ENCODE data around the gene PSMA7.
"Not testable (repeated sequence)": the region's sequence is repeated elsewhere in the genome, so short reads cannot be mapped to it uniquely, and the experiment has no call there.

PSMA7 gene

DNA sequence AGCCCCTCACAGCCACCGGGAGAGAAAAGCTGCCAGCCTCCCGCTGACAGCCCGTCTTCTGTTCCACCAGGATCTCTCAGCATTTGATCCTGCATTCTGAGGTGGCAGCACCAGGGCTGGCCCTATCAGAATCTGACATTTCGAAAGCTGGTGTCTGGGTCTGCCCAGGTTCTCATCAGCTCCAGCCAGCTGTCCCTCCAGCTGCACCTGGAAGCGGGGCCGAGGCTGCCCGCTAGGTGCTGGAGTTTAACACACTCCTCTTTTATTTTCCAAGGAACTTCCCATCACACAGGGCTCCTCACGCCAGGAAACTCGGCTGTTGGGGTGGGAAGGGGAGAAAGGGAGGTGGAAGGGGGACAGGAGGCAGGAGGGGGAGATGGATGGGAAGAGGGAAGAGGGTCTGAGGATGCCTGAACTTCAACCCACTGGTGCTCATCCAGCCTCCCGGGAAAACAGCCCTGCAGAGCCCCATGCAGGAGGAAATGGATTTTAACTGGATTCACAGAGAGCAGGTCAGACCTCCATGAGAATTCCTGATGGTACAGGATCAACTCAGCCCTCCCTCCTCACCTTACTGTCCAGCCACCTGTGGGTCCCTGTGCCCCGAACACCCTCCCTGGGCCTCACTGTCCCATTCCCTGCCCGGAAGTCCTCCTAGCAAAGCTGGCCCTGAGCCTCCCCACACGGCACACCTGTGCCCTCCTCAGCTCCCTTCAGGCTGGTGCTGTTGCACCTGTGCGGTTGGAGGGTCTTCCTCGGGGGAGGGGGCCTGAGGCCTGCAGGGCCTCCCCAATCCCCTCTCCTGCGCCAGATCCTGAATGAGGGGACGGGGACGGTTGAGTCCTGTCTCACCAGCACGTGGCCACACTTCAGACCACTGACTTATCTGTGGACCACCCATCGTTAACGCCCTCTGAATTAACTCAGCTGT, 24.8 kb downstream of the PSMA7 start:
- no peak for DNase-seq

DNA sequence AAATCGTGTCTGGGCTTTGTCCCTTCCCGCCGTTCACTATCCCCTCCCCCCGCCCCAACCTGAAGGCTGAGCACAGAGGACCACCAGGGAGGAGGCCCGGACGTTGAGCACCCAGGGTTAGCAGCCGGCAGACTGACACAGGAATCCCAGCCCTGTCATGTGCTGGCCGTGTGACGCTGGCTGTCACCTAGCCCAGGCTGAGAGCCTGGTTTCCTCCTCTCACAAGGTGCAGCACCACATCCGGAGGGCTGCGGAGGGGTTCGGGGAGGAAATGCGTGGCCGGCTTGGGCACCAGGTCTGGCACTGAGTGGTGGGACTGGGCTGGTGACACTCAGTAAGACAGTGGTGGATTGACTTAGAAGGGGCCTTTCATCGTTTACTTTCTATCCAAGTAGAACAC, 25.5 kb downstream of the PSMA7 start:
- DNase-seq = peak; percentile 86

DNA sequence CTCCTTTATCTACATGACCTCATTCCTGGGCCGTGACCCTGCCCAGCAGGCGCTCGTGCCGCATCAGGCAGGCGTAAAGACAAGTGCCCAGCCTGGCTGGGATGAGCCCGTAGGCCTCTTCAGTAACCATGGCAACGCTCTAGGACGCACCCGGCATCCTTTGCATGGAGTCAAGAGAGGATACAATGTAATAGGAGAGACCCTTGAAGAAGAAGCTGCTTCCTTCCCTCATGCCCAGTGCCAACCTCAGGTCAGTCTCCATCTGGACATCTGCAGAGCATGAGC, 25.9 kb downstream of the PSMA7 start:
- DNase-seq = no peak

DNA sequence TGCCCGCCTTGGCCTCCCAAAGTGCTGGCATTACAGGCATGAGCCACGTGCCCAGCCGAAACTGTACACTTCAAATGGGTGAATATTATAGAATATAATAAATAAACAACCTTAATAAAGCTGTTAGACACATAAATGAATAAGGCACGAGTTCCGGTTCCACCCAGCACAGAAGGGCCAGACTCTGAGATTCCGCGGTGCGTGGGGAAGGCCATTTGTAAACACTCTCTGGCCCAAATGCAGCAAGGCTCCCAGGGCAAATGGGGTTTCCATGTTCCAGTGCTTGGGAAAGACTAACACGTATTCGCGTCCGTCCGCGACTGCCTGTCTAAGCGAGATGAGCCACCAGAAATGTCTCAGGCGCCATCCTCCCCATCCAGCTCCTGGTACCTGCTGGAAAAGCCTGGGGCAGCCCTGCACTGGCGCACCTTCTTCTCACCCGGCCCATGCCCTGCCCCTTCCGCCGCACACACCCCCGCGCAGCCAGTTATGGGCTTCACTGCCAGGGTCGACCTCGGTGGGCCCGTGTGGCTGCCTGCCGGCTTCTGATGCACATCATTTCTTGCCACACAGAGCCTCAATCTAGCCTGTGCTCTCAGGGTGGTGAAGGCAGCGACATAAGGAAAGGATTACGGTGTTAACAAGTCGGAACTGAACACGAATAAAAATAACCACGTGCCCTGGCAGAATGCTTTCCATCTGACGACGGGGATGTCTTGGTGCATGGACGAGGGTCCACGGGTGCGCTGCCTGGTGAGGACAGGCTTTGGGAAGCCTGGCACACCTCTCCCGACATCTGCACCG, 26.4 kb downstream of the PSMA7 start:
- DNase-seq = no peak

DNA sequence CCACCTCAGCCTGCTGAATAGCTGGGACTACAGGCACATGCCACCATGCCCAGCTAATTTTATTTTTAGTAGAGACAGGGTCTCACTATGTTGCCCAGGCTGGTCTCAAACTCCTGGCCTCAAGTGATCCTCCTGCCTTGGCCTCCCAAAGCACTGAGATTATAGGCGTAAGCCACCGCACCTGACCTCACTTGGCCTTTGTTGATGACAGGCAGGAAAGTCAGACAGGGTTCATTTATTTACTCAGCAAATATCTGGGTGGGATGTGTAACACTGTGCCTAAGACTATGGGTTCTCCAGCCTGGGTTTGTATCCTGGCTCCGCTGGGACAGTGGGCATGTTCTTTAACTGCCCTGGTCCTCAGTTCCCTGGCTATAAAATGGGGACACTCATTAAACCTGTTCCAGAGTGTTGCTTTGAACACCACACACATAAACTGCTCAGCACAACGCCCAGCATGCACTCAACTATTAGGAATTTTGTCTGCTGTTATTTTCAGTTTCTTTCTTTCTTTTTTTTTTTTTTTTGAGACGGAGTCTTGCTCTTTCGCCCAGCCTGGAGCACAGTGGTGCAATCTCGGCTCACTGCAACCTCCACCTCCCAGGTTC, 27.3 kb downstream of the PSMA7 start:
- not testable (repeated sequence) for DNase-seq

DNA sequence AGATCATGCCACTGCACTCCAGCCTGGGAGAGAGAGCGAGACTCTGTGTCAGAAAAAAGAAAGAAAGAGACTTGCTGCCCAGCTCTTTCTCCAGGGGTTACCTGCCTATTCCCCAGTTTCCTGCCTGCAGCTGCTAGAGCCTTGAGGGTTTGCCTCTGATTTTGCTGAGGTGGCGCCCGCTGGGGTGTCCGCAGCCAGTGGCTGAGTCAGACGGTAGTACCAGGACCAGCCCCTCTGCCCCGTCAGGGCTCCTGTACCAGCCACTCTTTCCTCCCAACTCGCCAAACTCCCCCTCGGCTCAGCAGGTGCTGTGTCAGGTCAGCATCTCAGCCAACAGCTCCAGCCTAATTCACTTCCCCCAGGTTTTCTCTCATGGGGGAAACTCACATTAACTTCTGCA, 28.3 kb downstream of the PSMA7 start:
- DNase-seq = no peak

DNA sequence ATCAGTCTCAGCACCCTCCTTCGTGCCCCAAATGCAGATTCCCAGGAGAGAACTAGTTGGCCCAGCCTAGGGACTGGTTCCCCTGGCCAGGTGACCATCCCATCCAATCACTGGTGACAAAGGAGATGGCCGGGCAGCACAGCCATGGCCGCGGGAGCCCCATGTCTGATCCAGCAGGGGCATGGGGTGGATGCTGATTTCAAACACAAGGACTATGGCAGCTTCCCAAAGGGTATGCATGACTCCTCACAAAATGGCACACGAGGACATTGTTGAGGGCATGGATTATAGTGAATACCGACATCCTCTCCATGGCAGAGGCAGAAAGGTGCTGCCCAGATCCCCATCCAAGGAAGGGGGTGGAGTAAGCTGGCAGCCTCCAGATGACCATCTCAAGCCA, 30.8 kb downstream of the PSMA7 start:
- no peak for DNase-seq

DNA sequence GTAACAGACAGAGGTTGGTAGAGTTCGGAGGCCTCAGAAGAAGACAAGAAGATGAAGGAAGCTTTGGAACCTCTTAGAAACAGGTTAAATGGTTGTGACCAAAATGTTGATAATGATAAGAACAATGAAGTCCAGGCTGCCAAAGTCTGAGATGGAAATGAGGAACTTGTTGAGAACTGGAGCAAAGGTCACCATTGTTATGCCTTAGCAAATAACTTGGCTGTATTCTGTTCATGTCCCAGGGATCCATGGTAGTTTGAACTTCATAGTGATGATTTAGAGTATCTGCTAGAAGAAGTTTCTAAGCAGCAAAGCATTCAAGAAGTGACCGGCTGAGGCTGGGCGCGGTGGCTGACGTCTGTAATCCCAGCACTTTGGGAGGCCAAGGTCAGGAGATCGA, 32.0 kb downstream of the PSMA7 start:
- DNase-seq = no peak

DNA sequence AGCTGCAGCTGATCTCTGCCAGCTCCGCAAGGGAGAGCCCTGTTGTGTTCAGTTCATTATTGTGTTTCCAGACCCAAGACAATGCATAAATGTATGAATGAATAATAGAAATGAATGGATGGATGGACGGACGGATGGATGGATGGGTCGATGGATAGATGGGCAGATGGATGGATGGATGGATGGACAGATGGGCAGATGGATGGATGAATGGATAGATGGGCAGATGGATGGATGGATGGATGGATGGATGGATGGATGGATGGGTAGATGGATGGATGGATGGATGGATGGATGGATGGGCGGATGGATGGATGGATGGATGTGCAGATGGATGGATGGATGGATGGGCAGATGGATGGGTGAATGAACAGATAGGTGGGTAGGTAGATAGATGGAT, 37.6 kb downstream of the PSMA7 start:
- DNase-seq = no peak

DNA sequence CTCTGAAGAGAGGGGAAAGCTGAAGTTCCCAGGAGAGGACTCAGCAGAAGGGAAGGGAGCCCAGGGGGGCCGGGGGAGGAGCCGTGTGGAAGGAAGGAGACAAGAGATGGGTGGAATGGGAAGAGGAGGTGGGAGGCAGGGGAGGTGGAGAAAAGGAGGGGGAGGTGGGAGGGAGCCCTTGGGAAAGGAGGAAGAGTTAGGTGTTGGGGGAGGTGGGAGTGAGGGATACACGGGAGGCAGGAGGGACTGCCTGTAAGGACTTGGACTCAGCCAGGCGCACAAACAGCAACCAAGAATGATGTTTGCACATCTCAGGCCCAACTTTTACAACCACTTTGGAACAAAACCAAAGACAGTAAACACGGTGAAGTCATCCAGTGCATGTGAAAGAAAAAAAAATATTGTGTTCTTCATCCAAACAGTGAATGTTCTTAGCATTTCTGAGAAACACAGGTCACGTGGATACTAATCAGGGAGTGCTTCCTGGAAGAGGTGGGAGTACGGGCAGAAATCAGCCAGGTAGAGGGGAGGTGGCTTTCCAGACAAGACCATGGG, 38.3 kb downstream of the PSMA7 start:
- no peak for DNase-seq

DNA sequence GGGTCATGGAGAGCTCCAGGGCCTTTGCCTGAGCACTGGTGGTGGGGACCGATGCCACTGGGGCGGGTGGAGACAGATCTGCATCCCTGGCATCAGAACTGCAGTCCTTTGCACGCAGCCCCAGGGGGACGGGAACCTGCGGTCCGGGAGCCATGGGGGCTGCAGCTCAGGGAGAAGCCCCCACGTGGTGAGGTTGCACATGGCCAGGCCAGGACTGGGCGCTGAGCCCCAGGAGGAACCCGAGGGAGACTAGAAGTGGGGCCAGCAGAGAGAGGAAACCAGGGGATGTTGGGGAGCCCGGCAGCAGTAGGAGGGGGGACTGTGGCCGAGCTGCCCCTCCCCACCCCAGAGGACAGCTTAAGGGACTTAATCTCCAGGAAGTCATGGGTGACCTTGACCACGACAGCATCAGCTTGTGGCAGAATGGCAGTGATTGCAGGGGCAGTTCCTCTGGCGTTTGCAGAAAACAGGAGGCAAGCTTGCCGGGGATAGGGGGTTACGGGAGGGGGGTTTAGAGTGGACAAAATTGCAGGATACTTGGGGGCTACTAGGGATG, 38.9 kb downstream of the PSMA7 start:
- no peak for DNase-seq

DNA sequence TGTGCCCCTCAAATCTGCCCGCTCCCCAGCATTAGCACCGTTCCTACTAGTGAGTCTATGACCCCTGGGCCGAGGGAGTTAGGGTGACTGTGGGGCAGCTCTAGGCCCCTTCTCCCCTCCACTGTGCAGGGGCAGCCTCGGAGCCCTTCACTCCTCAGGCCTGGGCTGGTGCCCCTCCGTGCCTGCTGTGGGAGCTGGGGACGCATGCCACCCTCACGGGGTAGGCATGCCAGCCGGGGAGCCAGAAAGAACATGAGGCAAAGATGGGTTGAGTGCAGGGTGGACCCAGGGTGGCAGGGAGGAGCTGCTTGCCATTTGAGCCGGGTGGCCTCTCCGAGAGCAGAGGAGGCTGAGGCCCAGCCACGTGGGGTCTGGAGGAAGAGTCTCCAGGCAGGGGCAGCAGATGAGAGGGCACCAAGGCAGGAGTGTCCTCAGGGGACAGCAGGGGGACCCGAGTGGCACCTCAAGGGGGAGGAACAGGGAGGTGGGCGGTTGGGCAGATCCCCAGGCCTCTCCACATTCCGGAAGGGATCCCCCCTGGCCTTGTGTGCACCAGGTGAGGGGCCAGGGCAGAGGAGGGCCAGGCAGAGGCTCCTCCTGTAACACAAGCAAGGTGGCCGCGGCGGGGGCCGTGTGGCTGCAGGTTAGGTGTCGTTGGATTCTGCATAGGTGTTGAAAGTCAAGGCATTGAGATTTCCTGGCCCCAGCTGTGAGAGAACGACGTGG, 39.5 kb downstream of the PSMA7 start:
- no peak for DNase-seq

DNA sequence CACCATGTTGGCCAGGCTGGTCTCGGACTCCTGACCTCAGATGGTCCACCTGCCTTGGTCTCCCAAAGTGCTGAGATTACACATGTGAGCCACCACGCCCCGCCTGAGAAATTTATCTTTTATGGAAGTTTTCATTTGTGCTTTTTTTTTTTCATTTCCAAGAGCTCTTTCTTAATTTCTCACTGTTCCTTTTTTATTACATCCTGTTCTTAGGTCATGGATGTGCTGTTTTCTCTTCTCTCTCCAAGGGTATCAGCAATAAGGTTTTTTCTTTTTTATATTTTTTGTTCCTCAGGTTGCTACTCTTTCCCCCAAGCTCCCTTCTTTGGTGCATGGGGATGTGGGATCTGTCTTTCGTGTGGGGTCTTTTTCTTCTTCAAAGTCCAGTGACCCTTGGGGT, 42.1 kb downstream of the PSMA7 start:
- no peak for DNase-seq

DNA sequence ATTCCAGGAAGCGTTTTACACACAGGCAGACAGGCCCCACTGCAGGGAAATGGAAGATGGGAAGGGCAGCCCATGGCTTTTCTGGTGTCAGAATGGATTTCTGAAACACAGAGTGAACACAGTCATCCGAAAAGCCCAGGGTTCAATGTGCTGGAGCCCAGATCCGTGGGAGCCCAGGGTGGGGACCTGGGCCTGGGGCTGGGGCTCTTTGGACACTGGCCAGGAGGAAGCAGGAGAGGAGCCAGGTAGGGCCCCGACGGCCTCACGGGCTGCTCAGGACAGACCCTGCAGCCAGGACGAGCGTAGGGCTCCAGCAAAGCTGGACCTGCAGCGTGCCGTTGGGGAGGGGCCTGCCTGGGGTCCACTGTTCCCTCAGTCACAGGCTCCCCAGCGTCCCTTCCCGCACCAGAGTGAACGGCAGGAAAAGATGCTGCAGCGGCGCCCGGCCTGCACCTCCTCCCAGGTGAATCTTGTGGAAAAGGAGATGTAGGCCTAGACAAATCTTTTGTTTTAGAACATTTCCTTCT, 45.2 kb downstream of the PSMA7 start:
- no peak for DNase-seq

DNA sequence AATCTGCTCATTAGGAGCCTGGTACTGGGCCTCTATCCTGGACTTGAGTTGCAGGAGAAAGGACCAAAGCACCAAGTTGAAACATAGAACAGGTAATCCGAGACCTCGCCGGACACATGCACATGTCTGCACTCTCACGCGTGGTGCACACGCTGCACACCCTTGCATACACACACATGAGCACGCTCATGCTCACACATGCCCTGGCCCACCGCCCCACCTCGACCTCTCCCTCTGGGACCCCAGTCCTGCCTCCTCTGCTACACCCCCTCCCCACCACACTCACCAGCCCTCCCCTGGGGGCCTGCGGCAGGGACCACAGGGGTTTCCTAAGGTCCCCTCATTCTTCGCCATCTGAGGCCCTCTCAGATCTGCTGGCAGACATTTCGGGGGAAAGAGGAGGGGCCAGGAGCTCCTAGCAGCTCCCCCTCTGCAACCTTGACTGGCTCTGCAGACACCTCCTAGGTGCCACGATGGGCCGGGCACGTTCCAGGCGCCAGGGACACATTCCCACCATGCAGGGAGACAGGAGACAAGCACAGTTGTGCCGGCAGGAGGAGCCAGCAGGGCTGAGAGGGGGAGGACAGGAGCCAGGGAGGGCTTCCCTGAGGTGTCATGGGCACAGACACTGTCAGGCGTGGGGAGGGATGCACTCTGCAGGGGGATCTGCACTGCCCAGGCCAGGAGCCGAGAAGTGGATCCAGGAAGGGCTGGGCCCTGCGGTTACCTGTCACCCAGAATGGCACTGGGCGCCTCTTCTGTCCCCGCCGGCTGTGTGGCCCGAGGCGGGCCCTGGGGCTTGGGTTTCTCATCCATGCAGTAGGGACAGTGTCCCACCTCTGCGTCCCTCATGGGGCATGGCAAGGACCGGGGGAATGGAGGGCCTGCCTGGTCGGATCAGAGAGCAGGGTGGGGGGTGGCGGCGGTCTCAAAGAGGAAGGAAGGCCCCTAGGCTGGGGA, 46.5 kb downstream of the PSMA7 start:
- no peak for DNase-seq

DNA sequence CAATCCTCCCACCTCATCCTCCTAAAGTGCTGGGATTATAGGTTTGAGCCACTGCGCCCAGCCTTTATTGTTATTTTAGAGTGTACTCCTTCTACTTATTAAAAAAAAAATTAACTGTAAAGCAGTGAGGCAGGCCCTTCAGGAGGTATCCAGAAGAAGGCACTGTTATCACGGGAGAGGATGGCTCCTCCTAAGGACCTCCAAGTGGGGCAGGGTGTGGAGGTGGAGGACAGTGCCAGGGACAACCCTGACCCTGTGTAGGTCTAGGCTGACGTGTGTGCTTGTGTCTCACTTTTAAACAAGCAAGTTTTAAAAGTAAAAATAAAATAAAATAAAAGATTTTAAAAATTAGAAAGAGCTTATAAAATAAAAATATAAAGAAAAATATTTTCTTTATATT, 53.8 kb downstream of the PSMA7 start:
- no peak for DNase-seq

DNA sequence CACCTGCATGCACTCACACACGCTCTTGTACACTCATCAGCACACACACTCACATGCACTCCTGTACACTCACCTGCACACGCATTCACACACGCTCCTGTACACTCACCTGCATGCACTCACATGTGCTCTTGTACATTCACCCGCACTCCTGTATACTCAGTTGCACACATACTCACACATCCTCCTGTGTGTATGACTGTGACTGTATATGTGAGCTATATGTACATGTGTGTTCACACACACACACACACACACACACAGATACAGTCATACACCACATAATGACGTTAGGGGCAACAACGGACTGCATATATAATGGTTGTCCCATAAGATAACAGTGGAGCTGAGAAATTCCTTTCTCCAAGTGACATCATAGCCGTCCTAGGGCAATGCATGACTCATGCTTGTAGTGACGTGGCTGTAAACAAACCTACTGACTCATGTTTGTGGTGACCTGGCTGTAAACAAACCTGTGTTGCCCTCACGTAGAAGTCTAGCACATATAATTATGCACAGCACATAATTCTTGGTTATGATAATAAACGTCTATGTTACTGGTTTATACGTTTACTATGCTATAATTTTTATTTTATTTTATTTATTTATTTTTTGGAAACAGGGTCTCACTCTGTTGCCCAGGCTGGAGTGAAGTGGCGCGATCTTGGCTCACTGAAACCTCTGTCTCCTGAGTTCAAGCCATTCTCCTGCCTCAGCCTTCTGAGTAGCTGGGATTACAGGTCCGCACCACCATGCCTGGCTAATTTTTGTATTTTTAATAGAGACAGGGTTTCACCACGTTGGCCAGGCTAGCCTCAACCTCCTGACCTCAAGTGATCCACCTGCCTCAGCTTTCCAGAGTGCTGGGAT, 54.7 kb downstream of the PSMA7 start:
- peak; percentile 6 for DNase-seq

DNA sequence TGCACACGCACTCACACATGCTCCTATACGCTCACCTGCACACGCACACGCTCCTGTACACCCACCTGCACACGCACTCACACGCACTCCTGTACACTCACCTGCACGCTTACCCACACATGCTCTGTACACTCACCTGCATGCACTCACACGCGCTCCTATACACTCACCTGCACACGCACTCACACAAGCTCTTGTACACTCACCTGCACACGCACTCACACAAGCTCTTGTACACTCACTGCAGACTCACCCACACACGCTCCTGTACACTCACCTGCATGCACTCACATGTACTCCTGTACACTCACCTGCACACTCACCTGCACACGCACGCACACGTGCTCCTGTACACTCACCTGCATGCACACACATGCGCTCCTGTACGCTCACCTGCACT, 55.6 kb downstream of the PSMA7 start:
- no peak for DNase-seq

DNA sequence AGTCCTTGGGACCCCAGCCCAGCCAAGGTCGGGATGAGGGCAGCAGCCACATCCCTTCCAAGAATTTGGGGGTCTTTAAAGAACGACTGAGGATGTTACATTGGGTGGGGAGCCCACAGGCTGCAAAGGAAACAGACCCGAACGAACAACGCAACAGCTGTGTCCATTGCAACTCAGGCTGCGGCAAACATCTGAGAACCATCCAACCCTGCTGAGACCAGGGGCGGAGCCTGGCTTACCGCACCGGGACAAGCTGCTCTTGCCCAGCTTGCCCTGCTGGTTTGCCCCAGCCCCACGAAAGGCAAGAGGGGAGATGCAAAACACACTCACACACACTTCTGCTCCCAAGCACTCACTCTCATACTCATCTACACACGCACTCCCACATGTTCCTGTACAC, 56.0 kb downstream of the PSMA7 start:
- no peak for DNase-seq
